SK-N-DZ (cell line): Measurements from ENCODE around the gene ATP2A1.
A peak's percentile ranks its signal among the peaks of the same experiment; 100 is the strongest.
"Not testable (repeated sequence)": the region's sequence is repeated elsewhere in the genome, so short reads cannot be mapped to it uniquely, and the experiment has no call there.

Experiments
- DNase-seq: peaks from one replicate; pipeline ENCODE4 v3.0.0-alpha.2; 2015; ENCODE audit warnings: low spot score

The ATP2A1 gene

GRCh38 chr16:28881565-28881964, 3.3 kb downstream of the ATP2A1 start:
- DNase-seq = not testable (repeated sequence)

- peak; percentile 50 for DNase-seq
Observed at GRCh38 chr16:28882551-28883160, 4.4 kb downstream of the ATP2A1 start.

GRCh38 chr16:28883221-28883996, 5.1 kb downstream of the ATP2A1 start:
- no peak for DNase-seq

GRCh38 chr16:28884045-28884444, 5.8 kb downstream of the ATP2A1 start:
- no peak for DNase-seq

- no peak for DNase-seq
Observed at GRCh38 chr16:28886945-28887344, 8.7 kb downstream of the ATP2A1 start.

GRCh38 chr16:28890355-28890754, 12.1 kb downstream of the ATP2A1 start:
- not testable (repeated sequence) for DNase-seq

GRCh38 chr16:28891964-28892890, 13.9 kb downstream of the ATP2A1 start:
- no peak for DNase-seq

GRCh38 chr16:28893291-28893690, 15.0 kb downstream of the ATP2A1 start:
- no peak for DNase-seq

GRCh38 chr16:28895609-28896008, 17.3 kb downstream of the ATP2A1 start:
- DNase-seq = no peak

- no peak for DNase-seq
Observed at GRCh38 chr16:28897826-28898225, 19.5 kb downstream of the ATP2A1 start.

- no peak for DNase-seq
Observed at GRCh38 chr16:28898266-28898665, 20.0 kb downstream of the ATP2A1 start.

GRCh38 chr16:28898942-28899341, 20.7 kb downstream of the ATP2A1 start:
- DNase-seq = no peak

GRCh38 chr16:28899882-28900590, 21.7 kb downstream of the ATP2A1 start:
- no peak for DNase-seq

GRCh38 chr16:28900601-28901000, 22.3 kb downstream of the ATP2A1 start:
- no peak for DNase-seq

- no peak for DNase-seq
Observed at GRCh38 chr16:28901862-28902261, 23.6 kb downstream of the ATP2A1 start.

- DNase-seq = no peak
Observed at GRCh38 chr16:28902909-28903308, 24.6 kb downstream of the ATP2A1 start.

- DNase-seq = no peak
Observed at GRCh38 chr16:28903344-28904042, 25.2 kb downstream of the ATP2A1 start.

GRCh38 chr16:28904363-28904762, 26.1 kb downstream of the ATP2A1 start:
- no peak for DNase-seq

- no peak for DNase-seq
Observed at GRCh38 chr16:28904828-28905227, 26.5 kb downstream of the ATP2A1 start.

- DNase-seq = peak; percentile 46
Observed at GRCh38 chr16:28905229-28905754, 27.0 kb downstream of the ATP2A1 start.
